Measurements from ENCODE around the gene CAVIN2. TPM values are rescaled to one million over a fixed set of nuclear protein-coding genes. Genes with fewer than 3 reads are reported as not detected.

CAVIN2 gene
- polyA plus RNA-seq, 1 donor (not counting 4 experiments of a cell fraction or from before 2014, with no cell fraction given) = 10.2 TPM

GRCh38 chr2:191803007-191803406 is 43.9 kb downstream of the CAVIN2 start:
- Histone ChIP-seq H4K20me1 (ENCODE audit: control insufficient read depth, extremely low read depth, insufficient read depth, low read length) (no peaks in the 10 kb centered on the region), H3K4me1 (ENCODE audit: control insufficient read depth, extremely low read depth, insufficient read depth, low read length) (no peaks in the 10 kb centered on the region), H3K27me3 (ENCODE audit: control insufficient read depth, extremely low read depth, insufficient read depth, low read length) (no peaks in the 10 kb centered on the region), H3K4me3 (ENCODE audit: control insufficient read depth in 2 of 3, extremely low read depth in 1 of 3, insufficient read depth in 2 of 3, low read depth in 1 of 3, low read length in 3 of 3) (no peak overlapping the region), H3K4me2 (ENCODE audit: control insufficient read depth, extremely low read depth, insufficient read depth, low read depth, low read length) (no peak overlapping the region), H3K36me3 (ENCODE audit: control insufficient read depth in 2 of 2, extremely low read depth in 1 of 2, insufficient read depth in 2 of 2, low read length in 2 of 2) (no peaks in the 10 kb centered on the region), H3K9ac (ENCODE audit: control insufficient read depth, extremely low read depth, insufficient read depth, low read length) (no peak overlapping the region), H3K9me1 (ENCODE audit: control insufficient read depth, extremely low read depth, insufficient read depth, low read length) (no peaks in the 10 kb centered on the region), H3K79me2 (ENCODE audit: control insufficient read depth, insufficient read depth, low read length) (no peaks in the 10 kb centered on the region), H2AFZ (ENCODE audit: control insufficient read depth, low read length) (no peak overlapping the region), H3K9me3 (ENCODE audit: control insufficient read depth, low read depth, low read length) (no peaks in the 10 kb centered on the region), H3K27ac (ENCODE audit: control insufficient read depth, insufficient read depth, low read length) (no peak overlapping the region)
- DNase-seq (ENCODE audit: low read depth, low spot score) = no peak
- dilution Hi-C loops (cut with MboI; ENCODE audit: extremely low pct_ligation_motif_present, low sequenced_read_pairs) = loop anchor here (25.0 kb wide), 2 partner anchors 241 to 359 kb away; no protein-coding TSS in a partner anchor
- TF ChIP-seq EZH2 (IDR thresholded peaks at IDR 0.05; ENCODE audit: low read length) = no peak
- no peak for TF ChIP-seq CTCF (optimal IDR thresholded peaks at IDR 0.05 in 1 of 3, IDR thresholded peaks at IDR 0.05 in 1 of 3, conservative IDR thresholded peaks at IDR 0.05 in 1 of 3; ENCODE audit: extremely low read depth in 1 of 3, insufficient read depth in 2 of 3, low read length in 3 of 3)
- no peak for FAIRE-seq

GRCh38 chr2:191802180-191802579 is 44.7 kb downstream of the CAVIN2 start:
- no peak for FAIRE-seq
- no peaks in the 10 kb centered on the region for H3K36me3 ChIP-seq (ENCODE audit: control insufficient read depth in 2 of 2, extremely low read depth in 1 of 2, insufficient read depth in 2 of 2, low read length in 2 of 2)
- no peak overlapping the region for H3K27ac ChIP-seq (ENCODE audit: control insufficient read depth, insufficient read depth, low read length)
- H4K20me1 ChIP-seq (ENCODE audit: control insufficient read depth, extremely low read depth, insufficient read depth, low read length) = no peaks in the 10 kb centered on the region
- H3K9ac ChIP-seq (ENCODE audit: control insufficient read depth, extremely low read depth, insufficient read depth, low read length) = no peak overlapping the region
- no peaks in the 10 kb centered on the region for H3K9me3 ChIP-seq (ENCODE audit: control insufficient read depth, low read depth, low read length)
- no peaks in the 10 kb centered on the region for H3K4me1 ChIP-seq (ENCODE audit: control insufficient read depth, extremely low read depth, insufficient read depth, low read length)
- no peak overlapping the region for H2AFZ ChIP-seq (ENCODE audit: control insufficient read depth, low read length)
- no peaks in the 10 kb centered on the region for H3K79me2 ChIP-seq (ENCODE audit: control insufficient read depth, insufficient read depth, low read length)
- no peak for DNase-seq (ENCODE audit: low read depth, low spot score)
- TF ChIP-seq CTCF (optimal IDR thresholded peaks at IDR 0.05 in 1 of 3, IDR thresholded peaks at IDR 0.05 in 1 of 3, conservative IDR thresholded peaks at IDR 0.05 in 1 of 3; ENCODE audit: extremely low read depth in 1 of 3, insufficient read depth in 2 of 3, low read length in 3 of 3) (no peak), EZH2 (IDR thresholded peaks at IDR 0.05; ENCODE audit: low read length) (no peak)
- no peaks in the 10 kb centered on the region for H3K9me1 ChIP-seq (ENCODE audit: control insufficient read depth, extremely low read depth, insufficient read depth, low read length)
- H3K4me2 ChIP-seq (ENCODE audit: control insufficient read depth, extremely low read depth, insufficient read depth, low read depth, low read length) = no peak overlapping the region
- no peak overlapping the region for H3K4me3 ChIP-seq (ENCODE audit: control insufficient read depth in 2 of 3, extremely low read depth in 1 of 3, insufficient read depth in 2 of 3, low read depth in 1 of 3, low read length in 3 of 3)
- H3K27me3 ChIP-seq (ENCODE audit: control insufficient read depth, extremely low read depth, insufficient read depth, low read length) = no peaks in the 10 kb centered on the region
- dilution Hi-C loops (cut with MboI; ENCODE audit: extremely low pct_ligation_motif_present, low sequenced_read_pairs) = loop anchor here (25.0 kb wide), 2 partner anchors 240 to 360 kb away; no protein-coding TSS in a partner anchor

Measured in keratinocyte (primary cell).